Transverse colon (tissue), 4 donors: ENCODE measurements around the gene ADAMTS3. TPM values are rescaled to one million over a fixed set of nuclear protein-coding genes. Genes with fewer than 3 reads are reported as not detected.

ENCODE experiments used
- DNase-seq: peaks from one replicate; pipeline ENCODE4 v3.0.0-alpha.2; 2019
- H3K27ac ChIP-seq, 4 donors: fragments of 200-600 bp; sonication (generic); 2 replicates each; pipeline ENCODE4 v1.5.1; 2016 to 2018; ENCODE audit warnings: inconsistent platforms in 4 of 4
- H3K27me3 ChIP-seq: fragments of 200-600 bp; sonication (generic); 2 replicates; pipeline ENCODE4 v1.5.1; 2017; ENCODE audit warnings: inconsistent platforms
- H3K36me3 ChIP-seq, 4 donors: fragments of 200-600 bp; sonication (generic); 2 replicates each; pipeline ENCODE4 v1.5.1; 2017 to 2019; ENCODE audit warnings: inconsistent platforms in 4 of 4
- H3K4me1 ChIP-seq, 4 donors: fragments of 200-600 bp; sonication (generic); 2 replicates each; pipeline ENCODE4 v1.5.1; 2017 to 2020; ENCODE audit warnings: inconsistent platforms in 4 of 4
- H3K4me3 ChIP-seq, 4 donors: fragments of 200-600 bp; sonication (generic); 1 replicate in 1 of 4; 2 replicates in 3 of 4; pipeline versions ENCODE4 v1.5.1 to v1.6.1; 2017 to 2019; ENCODE audit warnings: inconsistent platforms in 4 of 4
- H3K9me3 ChIP-seq, 2 donors: fragments of 200-600 bp; sonication (generic); 2 replicates each; pipeline ENCODE4 v1.5.1; 2017 to 2019; ENCODE audit warnings: inconsistent platforms in 2 of 2
- EP300 ChIP-seq: sonication (generic); formaldehyde crosslinking; IDR thresholded peaks from one replicate; pipeline ENCODE4 v1.6.1; 2017; ENCODE audit warnings: antibody characterized with exemption, low read depth
- POLR2A ChIP-seq: fragments of 450-650 bp; IDR thresholded peaks from one replicate; pipeline ENCODE4 v1.6.1; 2016; ENCODE audit warnings: antibody characterized with exemption, mild to moderate bottlenecking, moderate library complexity
- POLR2AphosphoS5 ChIP-seq, 3 donors: sonication (generic); formaldehyde crosslinking; IDR thresholded peaks; one replicate each; pipeline ENCODE4 v1.6.1; 2016; ENCODE audit warnings: antibody characterized with exemption in 3 of 3
- WGBS, 2 donors: methylation state at CpG; one replicate each; pipeline ENCODE4 v1.1.5; 2018; ENCODE audit warnings: low coverage in 1 of 2; 5-methylcytosine and 5-hydroxymethylcytosine counted together
- in situ Hi-C, 4 donors: fragments of 200-750 bp; cut with MboI; loops; one replicate each; pipeline versions ENCODE4 v1.15.0 to v1.15.1; 2017; ENCODE audit warnings: low sequenced_read_pairs in 3 of 4, low pct_ligation_motif_present in 1 of 4, low pct_unique_long_range_greater_than_20kb in 1 of 4
- intact Hi-C: fragments of 100-400 bp; cut with DNase I; formaldehyde crosslinking; loops from one replicate; pipeline ENCODE4 v1.15.1; 2023; ENCODE audit warnings: low total_unique reads
- total RNA-seq, 4 donors: library from RNA; depleted of rRNA; stranded (reverse); fragments of >200 nt; gene quantifications; one replicate each; pipeline ENCODE4 v1.1.0, GENCODE V29; 2016
- TF ChIP-seq, protein P1 (sequence below), 5 experiments: fragments of 200-600 bp in 3 of 5; fragments of 450-650 bp in 2 of 5; sonication (generic) in 3 of 5; IDR thresholded peaks; 1 replicate in 2 of 5; 2 replicates in 3 of 5; pipeline ENCODE4 v1.5.1; 2016 to 2017; ENCODE audit warnings: antibody characterized with exemption in 5 of 5, inconsistent platforms in 3 of 5, mild to moderate bottlenecking in 2 of 5, moderate library complexity in 1 of 5

Gene ADAMTS3
- total RNA-seq, 4 donors from 2014 or later: 0.14 to 0.64 TPM; not detected in 2

DNA sequence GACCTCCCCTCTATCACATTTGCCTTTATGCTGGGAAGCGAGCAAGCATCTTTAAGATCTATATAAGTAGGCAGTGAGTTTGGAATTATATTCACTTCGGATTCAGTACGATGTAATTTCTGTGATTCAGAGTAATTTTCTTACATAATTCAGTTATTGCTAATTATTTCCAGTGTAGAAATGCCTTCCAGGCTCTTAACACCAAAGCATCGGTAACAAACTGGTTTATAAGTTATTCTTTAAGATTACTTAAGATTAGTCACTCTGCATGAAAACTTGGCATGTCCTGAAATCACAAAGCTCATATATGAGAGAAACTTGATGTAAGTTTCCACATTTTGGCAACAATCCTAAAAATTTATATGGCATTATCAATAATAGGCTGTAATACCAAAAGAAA is 120.8 kb downstream of the ADAMTS3 start:
- TF ChIP-seq, protein P1, sequence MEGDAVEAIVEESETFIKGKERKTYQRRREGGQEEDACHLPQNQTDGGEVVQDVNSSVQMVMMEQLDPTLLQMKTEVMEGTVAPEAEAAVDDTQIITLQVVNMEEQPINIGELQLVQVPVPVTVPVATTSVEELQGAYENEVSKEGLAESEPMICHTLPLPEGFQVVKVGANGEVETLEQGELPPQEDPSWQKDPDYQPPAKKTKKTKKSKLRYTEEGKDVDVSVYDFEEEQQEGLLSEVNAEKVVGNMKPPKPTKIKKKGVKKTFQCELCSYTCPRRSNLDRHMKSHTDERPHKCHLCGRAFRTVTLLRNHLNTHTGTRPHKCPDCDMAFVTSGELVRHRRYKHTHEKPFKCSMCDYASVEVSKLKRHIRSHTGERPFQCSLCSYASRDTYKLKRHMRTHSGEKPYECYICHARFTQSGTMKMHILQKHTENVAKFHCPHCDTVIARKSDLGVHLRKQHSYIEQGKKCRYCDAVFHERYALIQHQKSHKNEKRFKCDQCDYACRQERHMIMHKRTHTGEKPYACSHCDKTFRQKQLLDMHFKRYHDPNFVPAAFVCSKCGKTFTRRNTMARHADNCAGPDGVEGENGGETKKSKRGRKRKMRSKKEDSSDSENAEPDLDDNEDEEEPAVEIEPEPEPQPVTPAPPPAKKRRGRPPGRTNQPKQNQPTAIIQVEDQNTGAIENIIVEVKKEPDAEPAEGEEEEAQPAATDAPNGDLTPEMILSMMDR (IDR thresholded peaks at IDR 0.05): no peak
- no peak for TF ChIP-seq EP300
- no peak overlapping the region for H3K27ac ChIP-seq
- DNase-seq: no peak
- no peaks in the 10 kb centered on the region for H3K9me3 ChIP-seq
- no peak overlapping the region for H3K4me3 ChIP-seq
- no peaks in the 10 kb centered on the region for H3K4me1 ChIP-seq
- intact Hi-C loops: no loop called here
- no peaks in the 10 kb centered on the region for H3K27me3 ChIP-seq
- H3K36me3 ChIP-seq: no peaks in the 10 kb centered on the region
- WGBS, 2 donors: 74 to 100% methylated on average over 2 to 4 of the region's 4 CpGs
- in situ Hi-C loops: no loop called here

DNA sequence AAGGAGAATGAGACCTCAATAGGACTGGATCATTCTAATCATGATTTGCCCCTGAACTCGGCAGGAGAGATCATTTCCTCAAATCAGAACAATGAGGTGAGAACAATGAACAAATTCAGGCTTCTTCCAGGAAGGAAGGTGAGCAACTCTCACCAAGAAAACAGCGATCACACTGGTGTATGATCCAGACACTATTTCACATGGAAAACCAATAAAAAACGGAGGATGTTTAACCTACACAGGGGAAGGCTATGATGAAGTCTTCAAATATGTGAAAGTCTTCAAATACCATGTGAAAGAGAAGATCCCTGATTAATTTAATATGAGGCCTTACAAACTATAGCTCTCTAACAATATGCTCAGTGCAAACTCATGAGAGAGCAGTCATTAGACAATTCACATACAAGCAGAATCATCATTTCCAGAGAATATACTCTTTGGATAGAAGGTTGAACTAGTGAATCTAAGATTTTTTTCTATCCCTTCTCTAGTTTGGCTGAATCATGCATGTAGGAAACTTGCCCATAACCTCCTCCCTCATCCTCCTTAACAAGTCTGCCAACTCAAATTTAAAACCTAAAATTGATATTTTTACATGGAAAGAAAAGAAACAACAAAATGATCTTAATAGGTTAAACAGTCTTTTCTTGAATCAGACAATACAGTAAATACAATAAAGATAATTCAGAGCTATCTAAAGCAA is 122.5 kb downstream of the ADAMTS3 start:
- no peaks in the 10 kb centered on the region for H3K27me3 ChIP-seq
- H3K4me3 ChIP-seq: no peak overlapping the region
- no peak overlapping the region for H3K27ac ChIP-seq
- H3K36me3 ChIP-seq: no peaks in the 10 kb centered on the region
- TF ChIP-seq, protein P1 (IDR thresholded peaks at IDR 0.05): no peak
- no peak for TF ChIP-seq EP300
- no peak for TF ChIP-seq POLR2AphosphoS5 (IDR thresholded peaks at IDR 0.05)
- no peak for TF ChIP-seq POLR2A
- DNase-seq: no peak
- no peaks in the 10 kb centered on the region for H3K4me1 ChIP-seq
- no peaks in the 10 kb centered on the region for H3K9me3 ChIP-seq
- WGBS, 2 donors: 40 to 71% methylated on average over 1 to 3 of the region's 3 CpGs
- intact Hi-C loops: no loop called here
- in situ Hi-C loops: no loop called here

DNA sequence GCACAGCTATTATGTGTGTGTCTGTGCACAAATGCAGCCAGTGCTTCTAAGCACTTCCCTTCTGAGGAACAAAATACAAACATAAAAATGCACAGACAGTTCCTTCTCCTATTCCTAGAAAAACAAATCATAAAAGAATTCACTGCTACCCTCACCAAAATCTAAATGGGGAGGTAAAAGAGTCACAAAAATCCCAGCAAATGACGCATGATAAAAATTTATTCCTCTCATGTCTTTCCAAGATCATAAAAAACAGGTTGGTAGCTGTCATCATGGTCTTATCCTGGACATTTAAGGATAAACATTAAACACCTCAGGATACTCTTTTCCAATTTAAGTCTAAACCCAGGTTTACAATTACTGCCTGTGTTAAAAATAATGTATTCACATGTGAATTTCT is 124.9 kb downstream of the ADAMTS3 start:
- no peak for DNase-seq
- Histone ChIP-seq H3K9me3 (no peaks in the 10 kb centered on the region), H3K36me3 (no peaks in the 10 kb centered on the region), H3K27me3 (no peaks in the 10 kb centered on the region), H3K4me3 (no peak overlapping the region), H3K4me1 (no peaks in the 10 kb centered on the region), H3K27ac (peak overlapping the region in 1 of 4 donors; percentile 34)
- intact Hi-C loops: no loop called here
- in situ Hi-C loops: no loop called here
- WGBS, 2 donors: 13 to 38% methylated on average over 1 of the region's 1 CpG
- TF ChIP-seq POLR2A: no peak
- TF ChIP-seq, protein P1 (IDR thresholded peaks at IDR 0.05): no peak
- TF ChIP-seq EP300: no peak
- TF ChIP-seq POLR2AphosphoS5 (IDR thresholded peaks at IDR 0.05): no peak

DNA sequence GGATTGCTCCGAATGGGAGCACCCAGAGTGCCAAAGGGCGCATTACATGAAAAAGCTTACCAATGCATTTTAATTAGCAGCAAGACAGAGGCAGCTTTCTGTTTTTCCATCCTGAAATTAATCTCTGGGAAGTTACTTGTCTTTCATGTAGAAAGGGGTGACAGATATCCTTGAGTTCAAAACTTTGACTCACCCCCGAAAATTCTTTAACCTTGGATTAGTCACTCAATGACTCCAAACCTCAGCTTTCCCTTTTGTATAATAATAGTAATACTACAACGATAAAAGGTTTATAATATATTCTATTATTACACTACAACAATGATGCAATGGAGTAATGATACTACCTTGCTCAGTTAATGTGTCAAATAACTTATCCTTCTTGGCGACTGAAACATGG is 126.3 kb downstream of the ADAMTS3 start:
- Histone ChIP-seq H3K4me1 (no peaks in the 10 kb centered on the region), H3K27me3 (no peaks in the 10 kb centered on the region), H3K4me3 (no peak overlapping the region), H3K36me3 (no peaks in the 10 kb centered on the region), H3K9me3 (no peaks in the 10 kb centered on the region), H3K27ac (no peak overlapping the region)
- no peak for DNase-seq
- TF ChIP-seq POLR2A (no peak), POLR2AphosphoS5 (IDR thresholded peaks at IDR 0.05) (no peak), EP300 (no peak)
- TF ChIP-seq, protein P1 (IDR thresholded peaks at IDR 0.05): no peak
- intact Hi-C loops: no loop called here
- in situ Hi-C loops: no loop called here
- WGBS, 2 donors: 90 to 91% methylated on average over 4 to 5 of the region's 5 CpGs
